ENCODE data around the gene TUBA4B. TPM values are rescaled to one million over a fixed set of nuclear protein-coding genes. Genes with fewer than 3 reads are reported as not detected.

Gene TUBA4B
- total RNA-seq, 1 donor from 2014 or later = not detected

- ATAC-seq (no peak), DNase-seq (peak; percentile 56)
- TF ChIP-seq CTCF (IDR thresholded peaks at IDR 0.05) = no peak
- Histone ChIP-seq H3K27me3 (peaks cover 13% of the 10 kb centered on the region), H3K36me3 (no peaks in the 10 kb centered on the region), H3K4me1 (peaks cover 12% of the 10 kb centered on the region), H3K4me3 (no peak overlapping the region), H3K9me3 (no peaks in the 10 kb centered on the region), H3K27ac (no peak overlapping the region)
- intact Hi-C loops (cut with DNase I) = no loop called here
Observed at GRCh38 chr2:219296631-219297391, 43.8 kb downstream of the TUBA4B start.

GRCh38 chr2:219297766-219298456 is 44.9 kb downstream of the TUBA4B start:
- Histone ChIP-seq H3K4me3 (no peak overlapping the region), H3K4me1 (peaks cover 12% of the 10 kb centered on the region), H3K27ac (no peak overlapping the region), H3K9me3 (no peaks in the 10 kb centered on the region), H3K36me3 (no peaks in the 10 kb centered on the region), H3K27me3 (peaks cover 17% of the 10 kb centered on the region)
- no peak for TF ChIP-seq CTCF (IDR thresholded peaks at IDR 0.05)
- ATAC-seq = no peak
- intact Hi-C loops (cut with DNase I) = no loop called here
- DNase-seq = peak; percentile 49

DNA sequence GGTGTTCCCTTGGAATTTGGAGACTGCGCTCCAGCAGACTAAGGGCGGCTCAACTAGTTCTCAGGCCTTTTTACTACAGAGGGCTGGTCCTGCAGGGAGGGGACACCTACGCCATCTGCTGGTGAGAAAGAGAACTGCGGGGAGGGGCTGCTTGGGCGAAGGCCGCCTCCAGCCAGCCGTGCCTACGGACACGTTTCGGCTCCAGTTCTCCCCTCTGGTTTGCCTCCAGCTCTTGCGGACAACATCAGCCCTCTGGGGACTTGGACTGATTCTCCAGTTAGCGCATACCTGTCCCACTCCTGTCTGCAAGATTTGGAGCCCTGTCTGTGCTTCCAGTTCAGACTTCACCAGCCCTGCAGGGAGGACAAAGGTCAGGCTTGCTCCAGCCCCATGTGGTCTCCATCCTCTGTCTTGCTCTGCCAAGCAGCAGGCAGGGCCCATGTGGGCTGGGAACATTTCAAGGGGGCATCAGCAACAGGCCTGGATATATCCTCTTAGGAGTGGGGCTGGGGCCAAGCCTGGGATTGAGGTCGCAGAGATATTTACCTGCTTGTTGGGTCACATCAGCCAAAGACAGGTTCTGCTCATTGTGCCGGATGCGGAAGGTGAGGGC is 45.8 kb downstream of the TUBA4B start:
- peak; percentile 100 for TF ChIP-seq CTCF (IDR thresholded peaks at IDR 0.05)
- peaks cover 17% of the 10 kb centered on the region for H3K27me3 ChIP-seq
- intact Hi-C loops (cut with DNase I) = no loop called here
- H3K4me1 ChIP-seq = peaks cover 12% of the 10 kb centered on the region
- H3K36me3 ChIP-seq = no peaks in the 10 kb centered on the region
- DNase-seq = peak; percentile 90
- no peaks in the 10 kb centered on the region for H3K9me3 ChIP-seq
- ATAC-seq = peak; percentile 83
- H3K27ac ChIP-seq = no peak overlapping the region
- H3K4me3 ChIP-seq = no peak overlapping the region

GRCh38 chr2:219299372-219299760 is 46.3 kb downstream of the TUBA4B start:
- H3K4me1 ChIP-seq = peaks cover 8% of the 10 kb centered on the region
- no peaks in the 10 kb centered on the region for H3K36me3 ChIP-seq
- H3K4me3 ChIP-seq = no peak overlapping the region
- DNase-seq (no peak), ATAC-seq (no peak)
- H3K27ac ChIP-seq = no peak overlapping the region
- H3K27me3 ChIP-seq = peaks cover 17% of the 10 kb centered on the region
- H3K9me3 ChIP-seq = no peaks in the 10 kb centered on the region
- no peak for TF ChIP-seq CTCF (IDR thresholded peaks at IDR 0.05)
- intact Hi-C loops (cut with DNase I) = no loop called here

- Histone ChIP-seq H3K27me3 (peaks cover 17% of the 10 kb centered on the region), H3K9me3 (no peaks in the 10 kb centered on the region), H3K27ac (no peak overlapping the region), H3K4me3 (no peak overlapping the region), H3K36me3 (no peaks in the 10 kb centered on the region), H3K4me1 (peaks cover 5% of the 10 kb centered on the region)
- ATAC-seq = no peak
- DNase-seq = peak; percentile 54
- TF ChIP-seq CTCF (IDR thresholded peaks at IDR 0.05) = no peak
- intact Hi-C loops (cut with DNase I) = no loop called here
Observed at GRCh38 chr2:219300022-219300421, 47.0 kb downstream of the TUBA4B start.

All from upper lobe of right lung (tissue), 1 donor.